GM12873 (cell line): ENCODE results near the gene SIGLEC7.

Experiments
- CTCF ChIP-seq: IDR thresholded peaks from 2 replicates; pipeline ENCODE4 v1.5.1; 2012; ENCODE audit warnings: low read depth, mild to moderate bottlenecking, moderate library complexity, low read length, control low read depth; ENCODE audit not compliant: insufficient read depth; ENCODE audit errors: missing control alignments

Gene SIGLEC7

GRCh38 chr19:51135004-51135403 is 7.1 kb upstream of the SIGLEC7 start:
- TF ChIP-seq CTCF = no peak

- no peak for TF ChIP-seq CTCF
These were observed 5.9 kb upstream of the SIGLEC7 start for GRCh38 chr19:51135986-51136762.

- TF ChIP-seq CTCF = no peak
These were observed 5.1 kb upstream of the SIGLEC7 start for GRCh38 chr19:51136851-51137551.

GRCh38 chr19:51137792-51138425 is 4.2 kb upstream of the SIGLEC7 start:
- TF ChIP-seq CTCF = no peak

GRCh38 chr19:51138549-51138979 is 3.5 kb upstream of the SIGLEC7 start:
- no peak for TF ChIP-seq CTCF

- TF ChIP-seq CTCF = no peak
These were observed 2.6 kb upstream of the SIGLEC7 start for GRCh38 chr19:51139299-51140014.

GRCh38 chr19:51140441-51140840 is 1.7 kb upstream of the SIGLEC7 start:
- TF ChIP-seq CTCF = no peak
